IMR-90 (cell line): ENCODE results near the gene FIBCD1. TPM values are rescaled to one million over a fixed set of nuclear protein-coding genes. Genes with fewer than 3 reads are reported as not detected.

Source experiments
- ATAC-seq: fragments of 200-7000 bp; cut with Tn5 transposase; 2 replicates; pipeline ENCODE4 v1.9.1; 2020; ENCODE audit warnings: low read depth, mild to moderate bottlenecking, moderate library complexity
- BruUV-seq: library from RNA; stranded (reverse); fragments of 400-500 nt; replicated peaks from 2 replicates; lab custom pipeline; 2021; lab: Mats Ljungman, UMichigan
- CTCF ChIA-PET: fragments of 300-600 bp; formaldehyde crosslinking; extraction: SDS; loops from one replicate; lab custom pipeline; 2021; ENCODE audit warnings: antibody characterized with exemption; lab: Yijun Ruan, JAX
- POLR2A ChIA-PET: fragments of 300-600 bp; sonication (Branson Sonifier 250); formaldehyde crosslinking; loops from one replicate; lab custom pipeline; 2022; ENCODE audit warnings: antibody characterized with exemption; ENCODE audit not compliant: unreplicated experiment; lab: Charles Lee
- DNase-seq: peaks from one replicate; pipeline ENCODE4 v3.0.0; 2013
- H2AFZ ChIP-seq: replicated peaks from 2 replicates; pipeline ENCODE3; 2013; ENCODE audit warnings: low read length, mild to moderate bottlenecking; ENCODE audit not compliant: poor library complexity
- H2AK5ac ChIP-seq: 2 replicates; pipeline ENCODE4 v1.6.1; 2013; ENCODE audit warnings: low read depth, low read length, inconsistent platforms
- H2AK9ac ChIP-seq: replicated peaks from 2 replicates; pipeline ENCODE3; 2013; ENCODE audit warnings: mild to moderate bottlenecking, low read depth, low read length, moderate library complexity; ENCODE audit not compliant: poor library complexity
- H2BK120ac ChIP-seq: 2 replicates; pipeline ENCODE4 v1.6.1; 2013; ENCODE audit warnings: low read depth, low read length, inconsistent platforms
- H2BK15ac ChIP-seq: 3 replicates; pipeline ENCODE4 v1.6.1; 2013; ENCODE audit warnings: low read depth, low read length, inconsistent platforms
- H2BK20ac ChIP-seq: 2 replicates; pipeline ENCODE4 v1.6.1; 2013; ENCODE audit warnings: low read depth, mild to moderate bottlenecking, inconsistent platforms, low read length, moderate library complexity
- H2BK5ac ChIP-seq: 2 replicates; pipeline ENCODE4 v1.6.1; 2013; ENCODE audit warnings: mild to moderate bottlenecking, low read depth, low read length, inconsistent platforms; ENCODE audit not compliant: poor library complexity, severe bottlenecking
- H3K14ac ChIP-seq: replicated peaks from 2 replicates; pipeline ENCODE4 v1.6.1; 2013; ENCODE audit warnings: low read depth, low read length, inconsistent platforms
- H3K18ac ChIP-seq: 2 replicates; pipeline ENCODE4 v1.6.1; 2013; ENCODE audit warnings: low read depth, low read length, control low read depth
- H3K23ac ChIP-seq: 2 replicates; pipeline ENCODE4 v1.6.1; 2013; ENCODE audit warnings: low read depth, low read length, inconsistent platforms
- H3K27ac ChIP-seq: 2 replicates; pipeline ENCODE4 v1.5.1; 2013; ENCODE audit warnings: mild to moderate bottlenecking, control low read depth, low read length; ENCODE audit not compliant: insufficient read depth
- H3K27me3 ChIP-seq: 2 replicates; pipeline ENCODE4 v1.6.1; 2013; ENCODE audit warnings: low read length; ENCODE audit not compliant: control insufficient read depth, insufficient read depth
- H3K36me3 ChIP-seq: 2 replicates; pipeline ENCODE4 v1.6.1; 2013; ENCODE audit warnings: low read length, mixed read lengths; ENCODE audit not compliant: control insufficient read depth, insufficient read depth
- H3K4ac ChIP-seq: 2 replicates; pipeline ENCODE4 v1.6.1; 2013; ENCODE audit warnings: low read depth, low read length, inconsistent platforms
- H3K4me1 ChIP-seq: 2 replicates; pipeline ENCODE4 v1.6.1; 2013; ENCODE audit warnings: low read length, mixed read lengths; ENCODE audit not compliant: control insufficient read depth, insufficient read depth
- H3K4me2 ChIP-seq: 2 replicates; pipeline ENCODE4 v1.6.1; 2013; ENCODE audit warnings: low read depth, mild to moderate bottlenecking, control low read depth, low read length, moderate library complexity
- H3K4me3 ChIP-seq: 2 replicates; pipeline ENCODE4 v1.5.1; 2013; ENCODE audit warnings: low read depth, mild to moderate bottlenecking, control low read depth, low read length, moderate library complexity; ENCODE audit not compliant: insufficient read depth
- H3K56ac ChIP-seq: 2 replicates; pipeline ENCODE4 v1.6.1; 2013; ENCODE audit warnings: low read length, inconsistent platforms; ENCODE audit not compliant: insufficient read depth; ENCODE audit errors: extremely low read depth
- H3K79me1 ChIP-seq, 2 experiments: 2 replicates each; pipeline ENCODE4 v1.6.1; 2013; ENCODE audit warnings: low read length in 2 of 2, inconsistent platforms in 1 of 2, low read depth in 1 of 2
- H3K9ac ChIP-seq: 2 replicates; pipeline ENCODE4 v1.6.1; 2013; ENCODE audit warnings: low read depth, low read length, control low read depth
- H3K9me1 ChIP-seq: 2 replicates; pipeline ENCODE4 v1.6.1; 2013; ENCODE audit warnings: low read length, inconsistent platforms; ENCODE audit not compliant: insufficient read depth
- H3K9me3 ChIP-seq: 2 replicates; pipeline ENCODE4 v1.6.1; 2013; ENCODE audit warnings: low read length; ENCODE audit not compliant: control insufficient read depth, insufficient read depth
- H4K20me1 ChIP-seq: 2 replicates; pipeline ENCODE4 v1.6.1; 2013; ENCODE audit warnings: low read length, inconsistent platforms; ENCODE audit not compliant: insufficient read depth
- H4K5ac ChIP-seq: 2 replicates; pipeline ENCODE4 v1.6.1; 2013; ENCODE audit warnings: mild to moderate bottlenecking, low read depth, low read length, control low read depth
- H4K8ac ChIP-seq, 2 experiments: 2 replicates each; pipeline ENCODE4 v1.6.1; 2013; ENCODE audit warnings: low read depth in 2 of 2, low read length in 2 of 2, control low read depth in 1 of 2, inconsistent platforms in 1 of 2
- H4K91ac ChIP-seq: 2 replicates; pipeline ENCODE4 v1.6.1; 2013; ENCODE audit warnings: low read depth, low read length, inconsistent platforms; ENCODE audit not compliant: insufficient read depth
- CEBPB ChIP-seq: IDR thresholded peaks from 2 replicates; pipeline ENCODE4 v1.6.1; 2012; ENCODE audit warnings: low read depth, low read length, improper control_type of control experiment
- MAFK ChIP-seq: IDR thresholded peaks from 2 replicates; pipeline ENCODE4 v1.6.1; 2012; ENCODE audit warnings: low read depth, low read length, improper control_type of control experiment
- MXI1 ChIP-seq: IDR thresholded peaks from 2 replicates; pipeline ENCODE4 v1.6.1; 2012; ENCODE audit warnings: low read depth, mild to moderate bottlenecking, low read length, moderate library complexity, borderline replicate concordance
- RAD21 ChIP-seq: IDR thresholded peaks from 2 replicates; pipeline ENCODE4 v1.6.1; 2012; ENCODE audit warnings: low read length, improper control_type of control experiment
- RCOR1 ChIP-seq: IDR thresholded peaks from 2 replicates; pipeline ENCODE4 v1.6.1; 2012; ENCODE audit warnings: mild to moderate bottlenecking, low read length, improper control_type of control experiment; ENCODE audit not compliant: insufficient replicate concordance
- WGBS, 2 experiments: methylation state at CpG; one replicate each; pipeline versions ENCODE4 v1.1.5 to v1.1.7; 2013; ENCODE audit warnings: missing lambda C conversion rate in 2 of 2; ENCODE audit not compliant: insufficient read length in 1 of 2; ENCODE audit errors: extremely low coverage in 2 of 2; 5-methylcytosine and 5-hydroxymethylcytosine counted together
- dilution Hi-C: fragments of 300-500 bp; cut with HindIII; formaldehyde crosslinking; loops from one replicate; pipeline ENCODE4 v1.14.3; 2018; ENCODE audit warnings: low sequenced_read_pairs; ENCODE audit not compliant: unreplicated experiment
- in situ Hi-C: fragments of 300-500 bp; cut with MboI; formaldehyde crosslinking; loops from 3 replicates; pipeline ENCODE4 v1.14.3; 2019; ENCODE audit warnings: low sequenced_read_pairs, inconsistent platforms, mixed read lengths
- intact Hi-C: fragments of 100-400 bp; cut with micrococcal nuclease; formaldehyde crosslinking; loops from 2 replicates; pipeline ENCODE4 v1.10.0; 2022
- polyA plus RNA-seq, 3 experiments: library from polyadenylated mRNA; depleted of rRNA; stranded (reverse); fragments of >200 nt; gene quantifications; 2 replicates each; pipeline ENCODE4 v1.2.3, GENCODE V29; 2012; ENCODE audit warnings: low replicate concordance in 1 of 3
- total RNA-seq: library from RNA; depleted of rRNA; stranded (reverse); fragments of >200 nt; gene quantifications from 2 replicates; pipeline ENCODE4 v1.2.3, GENCODE V29; 2012
- TF ChIP-seq, protein P1 (sequence below): fragments of 150-350 bp; IDR thresholded peaks from 2 replicates; pipeline ENCODE4 v1.6.1; 2016; ENCODE audit warnings: low read depth, mild to moderate bottlenecking, low read length, moderate library complexity, borderline replicate concordance

FIBCD1 gene
- total and polyA plus RNA-seq, 2 of the 4 experiments (the other 2 are of a cell fraction) = 1.1 to 10.1 TPM

DNA sequence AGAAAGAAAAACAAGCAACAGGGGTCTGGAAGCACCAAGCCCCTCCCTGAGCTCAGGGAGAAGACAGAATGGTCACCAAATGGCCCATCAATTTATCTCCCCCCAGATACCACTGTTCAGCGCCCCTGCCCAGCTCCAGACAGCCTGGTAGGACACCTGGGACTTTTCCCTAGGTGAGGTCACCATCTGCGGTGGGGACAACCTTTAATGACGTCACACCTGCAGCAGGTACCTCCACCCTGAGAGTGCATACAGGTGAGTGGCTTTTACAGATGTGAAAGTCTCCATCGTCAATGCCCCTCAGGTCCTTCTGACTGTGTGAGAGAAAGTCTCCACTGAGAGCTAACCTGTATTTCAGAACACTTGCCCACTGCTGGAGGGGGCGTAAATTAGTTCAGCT lies 35.6 kb upstream of the FIBCD1 start:
- Histone ChIP-seq H2AK5ac (no peak overlapping the region), H3K4me3 (no peak overlapping the region), H4K20me1 (no peaks in the 10 kb centered on the region), H3K79me1 (no peaks in the 10 kb centered on the region), H4K5ac (no peak overlapping the region), H3K4me1 (no peaks in the 10 kb centered on the region), H3K9me3 (no peaks in the 10 kb centered on the region), H3K27me3 (peaks cover 54% of the 10 kb centered on the region), H3K18ac (no peak overlapping the region), H3K4me2 (no peak overlapping the region), H2BK120ac (no peak overlapping the region), H4K8ac (no peak overlapping the region), H3K23ac (no peak overlapping the region), H2AFZ (no peak overlapping the region), H3K4ac (no peak overlapping the region), H2BK20ac (no peak overlapping the region), H3K27ac (no peak overlapping the region), H3K14ac (no peak overlapping the region), H3K36me3 (no peaks in the 10 kb centered on the region), H2AK9ac (no peak overlapping the region), H2BK5ac (no peak overlapping the region), H3K56ac (no peak overlapping the region), H4K91ac (no peak overlapping the region), H3K9ac (no peak overlapping the region), H3K9me1 (no peaks in the 10 kb centered on the region), H2BK15ac (no peak overlapping the region)
- dilution Hi-C loops = no loop called here
- ATAC-seq (no peak), DNase-seq (no peak)
- intact Hi-C loops = no loop called here
- in situ Hi-C loops = no loop called here
- 63% methylated on average over 2 of the region's 5 CpGs; no CpG with 5 or more reads in 1 of the 2 experiments for WGBS, 2 experiments
- TF ChIP-seq, protein P1, sequence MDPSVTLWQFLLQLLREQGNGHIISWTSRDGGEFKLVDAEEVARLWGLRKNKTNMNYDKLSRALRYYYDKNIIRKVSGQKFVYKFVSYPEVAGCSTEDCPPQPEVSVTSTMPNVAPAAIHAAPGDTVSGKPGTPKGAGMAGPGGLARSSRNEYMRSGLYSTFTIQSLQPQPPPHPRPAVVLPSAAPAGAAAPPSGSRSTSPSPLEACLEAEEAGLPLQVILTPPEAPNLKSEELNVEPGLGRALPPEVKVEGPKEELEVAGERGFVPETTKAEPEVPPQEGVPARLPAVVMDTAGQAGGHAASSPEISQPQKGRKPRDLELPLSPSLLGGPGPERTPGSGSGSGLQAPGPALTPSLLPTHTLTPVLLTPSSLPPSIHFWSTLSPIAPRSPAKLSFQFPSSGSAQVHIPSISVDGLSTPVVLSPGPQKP = no peak
- TF ChIP-seq MXI1 = no peak
- TF ChIP-seq RAD21 = no peak
- TF ChIP-seq RCOR1 = no peak
- TF ChIP-seq MAFK = no peak
- TF ChIP-seq CEBPB = no peak
- ChIA-PET CTCF (interaction anchor here (0.6 to 0.7 kb wide), 2 partner anchors 31 to 291 kb away, joined by 3 read pairs; no protein-coding TSS in a partner anchor), POLR2A (no interaction called here)
- no TSS peak for BruUV-seq
